Loucy (cell line): Measurements from ENCODE around the gene CX3CR1.
A peak's percentile ranks its signal among the peaks of the same experiment; 100 is the strongest.

ENCODE experiments used
- H2AFZ ChIP-seq: fragments of 200-600 bp; sonication (generic); 2 replicates; pipeline ENCODE4 v1.6.0; 2016; ENCODE audit warnings: antibody characterized with exemption, mild to moderate bottlenecking, low read length, moderate library complexity
- H3F3A ChIP-seq: fragments of 200-600 bp; 2 replicates; pipeline ENCODE4 v1.6.0; 2016; ENCODE audit warnings: antibody characterized with exemption, low read depth, mild to moderate bottlenecking
- H3K27me3 ChIP-seq: fragments of 200-600 bp; sonication (generic); 2 replicates; pipeline ENCODE4 v1.6.1; 2014; ENCODE audit warnings: low read length, mild to moderate bottlenecking; ENCODE audit not compliant: insufficient read depth, poor library complexity, severe bottlenecking
- H3K36me3 ChIP-seq: fragments of 200-600 bp; sonication (generic); 2 replicates; pipeline ENCODE4 v1.6.1; 2016; ENCODE audit warnings: low read length; ENCODE audit not compliant: insufficient read depth
- H3K4me1 ChIP-seq: fragments of 200-600 bp; sonication (generic); 2 replicates; pipeline ENCODE4 v1.5.1; 2014; ENCODE audit warnings: low read length, mild to moderate bottlenecking; ENCODE audit not compliant: insufficient read depth, poor library complexity, severe bottlenecking
- H3K4me2 ChIP-seq: fragments of 200-600 bp; sonication (generic); 2 replicates; pipeline ENCODE4 v1.6.0; 2014; ENCODE audit warnings: antibody characterized with exemption, low read length, low read depth, mild to moderate bottlenecking; ENCODE audit not compliant: poor library complexity, severe bottlenecking
- H3K4me3 ChIP-seq: fragments of 200-600 bp; sonication (generic); 2 replicates; pipeline ENCODE4 v1.5.1; 2014; ENCODE audit warnings: low read length, mild to moderate bottlenecking, mixed read lengths; ENCODE audit not compliant: poor library complexity, severe bottlenecking
- H3K79me2 ChIP-seq: fragments of 200-600 bp; sonication (generic); 2 replicates; pipeline ENCODE4 v1.6.1; 2014; ENCODE audit warnings: low read length; ENCODE audit not compliant: insufficient read depth
- H3K9ac ChIP-seq: fragments of 200-600 bp; sonication (generic); 2 replicates; pipeline ENCODE4 v1.6.0; 2014; ENCODE audit warnings: mild to moderate bottlenecking, low read depth, low read length, moderate library complexity; ENCODE audit not compliant: poor library complexity, severe bottlenecking
- H3K9me2 ChIP-seq: fragments of 200-600 bp; sonication (generic); replicated peaks from 2 replicates; pipeline ENCODE4 v1.6.1; 2016; ENCODE audit warnings: low read depth, low read length, mixed read lengths
- H3K9me3 ChIP-seq: fragments of 200-600 bp; sonication (generic); 2 replicates; pipeline ENCODE4 v1.6.1; 2014; ENCODE audit warnings: mild to moderate bottlenecking, antibody characterized with exemption, low read length, low read depth; ENCODE audit not compliant: insufficient read depth
- H4K20me1 ChIP-seq: fragments of 200-600 bp; sonication (generic); 2 replicates; pipeline ENCODE4 v1.6.0; 2014; ENCODE audit warnings: antibody characterized with exemption, low read length, mild to moderate bottlenecking; ENCODE audit not compliant: insufficient read depth, poor library complexity, severe bottlenecking
- EZH2phosphoT487 ChIP-seq: fragments of 200-600 bp; IDR thresholded peaks from 2 replicates; pipeline ENCODE4 v1.6.1; 2018; ENCODE audit warnings: antibody characterized with exemption, mild to moderate bottlenecking, moderate library complexity, borderline replicate concordance
- TF ChIP-seq, protein P1 (sequence below): fragments of 200-600 bp; sonication (generic); conservative IDR thresholded peaks from 2 replicates; pipeline ENCODE4 v1.5.1; 2014; ENCODE audit warnings: mild to moderate bottlenecking, antibody characterized with exemption, low read length

Gene CX3CR1

DNA sequence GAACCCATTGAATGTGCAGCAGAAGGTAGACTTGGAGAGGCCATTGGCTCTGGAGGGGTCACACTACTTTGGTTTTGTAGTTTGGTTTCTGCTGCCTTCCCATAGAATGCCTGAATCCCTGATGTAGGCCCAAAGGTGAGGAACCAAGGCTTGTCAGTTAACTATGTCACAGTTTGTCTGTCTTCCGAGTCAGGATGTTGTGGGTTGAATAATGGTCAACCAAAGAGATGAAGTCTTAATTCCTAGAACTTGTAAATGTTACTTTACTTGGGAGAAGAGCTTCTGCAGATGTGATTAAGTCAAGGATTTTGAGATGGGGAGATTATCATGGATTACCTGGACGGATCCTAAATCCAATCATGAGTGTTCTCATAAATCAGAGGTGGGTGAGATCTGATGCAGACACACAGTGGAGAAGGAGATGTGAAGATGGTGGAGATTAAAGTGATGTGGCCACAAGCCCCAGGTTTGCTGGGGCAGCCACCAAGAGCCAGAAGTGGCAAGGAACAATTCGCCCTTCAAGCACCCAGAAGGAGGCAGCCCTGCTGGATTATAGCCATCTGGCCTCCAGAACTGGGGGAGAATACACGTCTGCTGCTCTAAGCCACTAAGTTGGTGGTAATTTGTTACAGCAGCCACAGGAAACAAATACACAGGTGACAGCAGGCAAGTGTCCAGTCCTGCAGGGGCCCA is 47.4 kb upstream of the CX3CR1 start:
- Histone ChIP-seq H2AFZ (peak overlapping the region; percentile 11; the same call in 1 of the 2 replicates), H4K20me1 (no peaks in the 10 kb centered on the region), H3F3A (no peaks in the 10 kb centered on the region), H3K27me3 (no peaks in the 10 kb centered on the region), H3K79me2 (peaks cover 12% of the 10 kb centered on the region; the same call in 1 of the 2 replicates), H3K9me2 (no peaks in the 10 kb centered on the region), H3K36me3 (no peaks in the 10 kb centered on the region), H3K4me1 (peaks cover 57% of the 10 kb centered on the region), H3K4me3 (no peak overlapping the region), H3K4me2 (peak overlapping the region; percentile 2), H3K9me3 (no peaks in the 10 kb centered on the region), H3K9ac (no peak overlapping the region)
- TF ChIP-seq EZH2phosphoT487, result no peak
- TF ChIP-seq, protein P1, sequence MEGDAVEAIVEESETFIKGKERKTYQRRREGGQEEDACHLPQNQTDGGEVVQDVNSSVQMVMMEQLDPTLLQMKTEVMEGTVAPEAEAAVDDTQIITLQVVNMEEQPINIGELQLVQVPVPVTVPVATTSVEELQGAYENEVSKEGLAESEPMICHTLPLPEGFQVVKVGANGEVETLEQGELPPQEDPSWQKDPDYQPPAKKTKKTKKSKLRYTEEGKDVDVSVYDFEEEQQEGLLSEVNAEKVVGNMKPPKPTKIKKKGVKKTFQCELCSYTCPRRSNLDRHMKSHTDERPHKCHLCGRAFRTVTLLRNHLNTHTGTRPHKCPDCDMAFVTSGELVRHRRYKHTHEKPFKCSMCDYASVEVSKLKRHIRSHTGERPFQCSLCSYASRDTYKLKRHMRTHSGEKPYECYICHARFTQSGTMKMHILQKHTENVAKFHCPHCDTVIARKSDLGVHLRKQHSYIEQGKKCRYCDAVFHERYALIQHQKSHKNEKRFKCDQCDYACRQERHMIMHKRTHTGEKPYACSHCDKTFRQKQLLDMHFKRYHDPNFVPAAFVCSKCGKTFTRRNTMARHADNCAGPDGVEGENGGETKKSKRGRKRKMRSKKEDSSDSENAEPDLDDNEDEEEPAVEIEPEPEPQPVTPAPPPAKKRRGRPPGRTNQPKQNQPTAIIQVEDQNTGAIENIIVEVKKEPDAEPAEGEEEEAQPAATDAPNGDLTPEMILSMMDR, result no peak

DNA sequence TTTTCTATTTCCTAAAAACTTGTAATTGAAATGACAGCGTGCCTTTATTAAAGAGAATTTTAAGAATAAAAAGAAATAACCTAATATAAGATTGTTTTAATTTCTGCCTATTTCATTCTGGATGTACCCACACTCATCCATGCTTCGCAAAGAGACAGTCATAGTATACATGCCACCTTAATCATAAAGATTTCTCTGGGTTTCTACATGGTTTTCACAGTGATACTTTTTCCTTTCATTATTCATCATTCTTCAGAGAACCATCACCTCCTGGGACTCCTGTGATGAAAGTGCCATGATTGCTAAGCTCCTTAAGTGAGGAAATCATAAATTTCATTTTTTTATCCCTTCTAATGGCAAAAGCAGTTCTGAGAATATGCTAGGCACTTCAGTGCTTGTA is 45.4 kb upstream of the CX3CR1 start:
- H3K36me3 ChIP-seq, result no peaks in the 10 kb centered on the region
- no peaks in the 10 kb centered on the region for H4K20me1 ChIP-seq
- no peak for TF ChIP-seq EZH2phosphoT487
- TF ChIP-seq, protein P1, result no peak
- H3K79me2 ChIP-seq, result 0 out of 2 replicates have a peak, but pooled peaks cover 4% of the 10 kb centered on the region
- no peaks in the 10 kb centered on the region for H3K27me3 ChIP-seq
- no peaks in the 10 kb centered on the region for H3F3A ChIP-seq
- H2AFZ ChIP-seq, result no peak overlapping the region
- no peak overlapping the region for H3K4me3 ChIP-seq
- H3K9me3 ChIP-seq, result no peaks in the 10 kb centered on the region
- peaks cover 61% of the 10 kb centered on the region for H3K4me1 ChIP-seq
- H3K4me2 ChIP-seq, result no peak overlapping the region
- no peaks in the 10 kb centered on the region for H3K9me2 ChIP-seq
- no peak overlapping the region for H3K9ac ChIP-seq

GRCh38 chr3:39323494-39323893 is 43.7 kb upstream of the CX3CR1 start:
- Histone ChIP-seq H3K9me3 (no peaks in the 10 kb centered on the region), H3K9me2 (no peaks in the 10 kb centered on the region), H2AFZ (peak overlapping the region; percentile 78; the same call in 1 of the 2 replicates), H3K4me2 (peak overlapping the region; percentile 35), H3K4me1 (peaks cover 50% of the 10 kb centered on the region), H3F3A (no peaks in the 10 kb centered on the region; the same call in 1 of the 2 replicates), H3K27me3 (no peaks in the 10 kb centered on the region), H3K9ac (peak overlapping the region; percentile 38), H3K36me3 (no peaks in the 10 kb centered on the region), H3K79me2 (no peaks in the 10 kb centered on the region), H4K20me1 (no peaks in the 10 kb centered on the region), H3K4me3 (peak overlapping the region; percentile 21)
- no peak for TF ChIP-seq EZH2phosphoT487
- TF ChIP-seq, protein P1, result no peak
